Testis (tissue), 3 donors: ENCODE data around the gene EMX2. TPM values are rescaled to one million over a fixed set of nuclear protein-coding genes. Genes with fewer than 3 reads are reported as not detected.

Source experiments
- DNase-seq: peaks from one replicate; pipeline ENCODE4 v3.0.0-alpha.2; 2019
- H3K27ac ChIP-seq, 2 donors: fragments of 200-600 bp; sonication (generic); one replicate each; pipeline ENCODE4 v1.5.1; 2019
- H3K27me3 ChIP-seq: fragments of 200-600 bp; sonication (generic); one replicate; pipeline ENCODE4 v1.5.1; 2019
- H3K36me3 ChIP-seq: fragments of 200-600 bp; sonication (generic); one replicate; pipeline ENCODE4 v1.5.1; 2017; ENCODE audit warnings: low read depth; ENCODE audit errors: missing control alignments
- H3K4me1 ChIP-seq: fragments of 200-600 bp; sonication (generic); one replicate; pipeline ENCODE4 v1.5.1; 2019
- H3K4me3 ChIP-seq, 2 donors: fragments of 200-600 bp; sonication (generic); one replicate each; pipeline ENCODE4 v1.5.1; 2017 to 2019
- H3K9me3 ChIP-seq: fragments of 200-600 bp; sonication (generic); one replicate; pipeline ENCODE4 v1.5.1; 2017
- POLR2A ChIP-seq: fragments of 450-650 bp; IDR thresholded peaks from one replicate; pipeline ENCODE4 v1.6.1; 2017; ENCODE audit warnings: antibody characterized with exemption, mild to moderate bottlenecking, moderate library complexity
- WGBS, 2 donors: methylation state at CpG; one replicate each; pipeline ENCODE4 v1.1.5; 2018; 5-methylcytosine and 5-hydroxymethylcytosine counted together
- intact Hi-C: fragments of 100-400 bp; cut with DNase I; formaldehyde crosslinking; loops from one replicate; pipeline ENCODE4 v1.15.1; 2023; ENCODE audit warnings: low total_unique reads
- polyA plus RNA-seq: library from polyadenylated mRNA; stranded (reverse); fragments of 350-450 nt; fragmentation: Illumina TruSeq; extraction: RNeasy Lipid Tissue Mini Kit (QIAGEN cat#74804); gene quantifications from one replicate; pipeline ENCODE4 v1.2.3, GENCODE V29; 2014; ENCODE audit warnings: low read depth, low replicate concordance; ENCODE audit not compliant: insufficient read depth
- total RNA-seq, 2 donors: library from RNA; depleted of rRNA; stranded (reverse); fragments of >200 nt; gene quantifications; one replicate each; pipeline ENCODE4 v1.2.3, GENCODE V29; 2016
- TF ChIP-seq, protein P1 (sequence below), 3 experiments: fragments of 450-650 bp in 2 of 3; fragments of 200-600 bp in 1 of 3; sonication (generic) in 1 of 3; IDR thresholded peaks; one replicate each; pipeline ENCODE4 v1.5.1; 2016 to 2019; ENCODE audit warnings: antibody characterized with exemption in 3 of 3, mild to moderate bottlenecking in 2 of 3, moderate library complexity in 1 of 3

The EMX2 gene
- total and polyA plus RNA-seq, 3 donors from 2014 or later = 1.5 to 6.9 (median 1.9) TPM

DNA sequence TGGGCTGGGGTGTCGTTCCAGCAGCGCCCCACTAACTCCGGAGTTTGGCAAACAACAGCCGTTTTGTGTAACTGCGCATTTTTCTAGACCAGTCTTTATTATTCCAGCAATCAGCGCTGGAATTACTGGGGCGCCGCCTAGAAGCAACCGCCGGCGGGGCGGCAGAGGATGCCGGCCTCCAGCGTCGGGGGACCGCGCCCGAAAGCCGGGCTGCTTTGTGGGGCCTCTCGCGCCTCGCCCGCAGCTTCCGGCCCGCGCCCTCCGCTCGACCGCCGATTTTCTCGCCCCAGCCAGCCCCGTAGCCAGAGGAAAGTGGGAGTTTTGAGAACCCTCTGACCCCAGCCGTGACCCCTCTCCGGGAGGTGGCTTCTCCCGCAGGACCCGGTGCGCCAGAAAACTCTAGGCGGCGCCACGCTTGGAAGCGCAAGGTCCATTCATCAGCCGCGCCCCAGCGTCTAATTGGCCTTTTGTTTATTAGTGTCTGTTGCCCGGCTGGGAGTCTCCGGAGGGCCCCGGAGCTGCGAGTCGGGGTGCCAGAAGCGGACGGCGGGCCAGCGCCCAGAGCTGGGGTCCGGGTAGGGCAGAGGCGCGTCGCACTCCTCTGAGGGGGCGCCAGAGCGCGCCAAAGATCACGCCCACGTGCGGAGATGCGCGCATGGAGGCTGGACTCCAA lies 10.7 kb downstream of the EMX2 start:
- intact Hi-C loops = no loop called here
- Histone ChIP-seq H3K9me3 (no peaks in the 10 kb centered on the region), H3K4me1 (no peaks in the 10 kb centered on the region), H3K36me3 (no peaks in the 10 kb centered on the region), H3K27ac (no peak overlapping the region), H3K27me3 (no peaks in the 10 kb centered on the region), H3K4me3 (peak overlapping the region; percentile 10 to 29)
- DNase-seq = no peak
- TF ChIP-seq, protein P1, sequence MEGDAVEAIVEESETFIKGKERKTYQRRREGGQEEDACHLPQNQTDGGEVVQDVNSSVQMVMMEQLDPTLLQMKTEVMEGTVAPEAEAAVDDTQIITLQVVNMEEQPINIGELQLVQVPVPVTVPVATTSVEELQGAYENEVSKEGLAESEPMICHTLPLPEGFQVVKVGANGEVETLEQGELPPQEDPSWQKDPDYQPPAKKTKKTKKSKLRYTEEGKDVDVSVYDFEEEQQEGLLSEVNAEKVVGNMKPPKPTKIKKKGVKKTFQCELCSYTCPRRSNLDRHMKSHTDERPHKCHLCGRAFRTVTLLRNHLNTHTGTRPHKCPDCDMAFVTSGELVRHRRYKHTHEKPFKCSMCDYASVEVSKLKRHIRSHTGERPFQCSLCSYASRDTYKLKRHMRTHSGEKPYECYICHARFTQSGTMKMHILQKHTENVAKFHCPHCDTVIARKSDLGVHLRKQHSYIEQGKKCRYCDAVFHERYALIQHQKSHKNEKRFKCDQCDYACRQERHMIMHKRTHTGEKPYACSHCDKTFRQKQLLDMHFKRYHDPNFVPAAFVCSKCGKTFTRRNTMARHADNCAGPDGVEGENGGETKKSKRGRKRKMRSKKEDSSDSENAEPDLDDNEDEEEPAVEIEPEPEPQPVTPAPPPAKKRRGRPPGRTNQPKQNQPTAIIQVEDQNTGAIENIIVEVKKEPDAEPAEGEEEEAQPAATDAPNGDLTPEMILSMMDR (IDR thresholded peaks at IDR 0.05) = peak in 1 of 3 experiments; percentile 28
- TF ChIP-seq POLR2A = no peak
- 11 to 23% methylated on average over 27 to 65 of the region's 65 CpGs for WGBS, 2 donors

GRCh38 chr10:117553815-117554172 lies 11.2 kb downstream of the EMX2 start:
- peak overlapping the region in 1 of 2 donors; percentile 29 for H3K4me3 ChIP-seq
- 23 to 34% methylated on average over 18 to 19 of the region's 19 CpGs for WGBS, 2 donors
- TF ChIP-seq, protein P1 (IDR thresholded peaks at IDR 0.05) = no peak
- no peak for TF ChIP-seq POLR2A

GRCh38 chr10:117554241-117554814 lies 11.8 kb downstream of the EMX2 start:
- 48 to 50% methylated on average over 10 to 14 of the region's 14 CpGs for WGBS, 2 donors
- TF ChIP-seq POLR2A = no peak
- TF ChIP-seq, protein P1 (IDR thresholded peaks at IDR 0.05) = no peak
- H3K27me3 ChIP-seq = no peaks in the 10 kb centered on the region
- no peak overlapping the region for H3K4me3 ChIP-seq
- intact Hi-C loops = no loop called here
- H3K4me1 ChIP-seq = no peaks in the 10 kb centered on the region
- no peak overlapping the region for H3K27ac ChIP-seq
- no peak for DNase-seq
- no peaks in the 10 kb centered on the region for H3K36me3 ChIP-seq
- H3K9me3 ChIP-seq = no peaks in the 10 kb centered on the region

More at GRCh38 chr10:117553815-117554172, 11.2 kb downstream of the EMX2 start:
- Histone ChIP-seq H3K27ac (no peak overlapping the region), H3K36me3 (no peaks in the 10 kb centered on the region), H3K27me3 (no peaks in the 10 kb centered on the region), H3K9me3 (no peaks in the 10 kb centered on the region), H3K4me1 (no peaks in the 10 kb centered on the region)
- no peak for DNase-seq
- intact Hi-C loops = no loop called here

- intact Hi-C loops = no loop called here
- Histone ChIP-seq H3K9me3 (no peaks in the 10 kb centered on the region), H3K27me3 (no peaks in the 10 kb centered on the region), H3K4me3 (no peak overlapping the region), H3K36me3 (no peaks in the 10 kb centered on the region), H3K4me1 (no peaks in the 10 kb centered on the region), H3K27ac (no peak overlapping the region)
- 79 to 86% methylated on average over 10 to 12 of the region's 12 CpGs for WGBS, 2 donors
- DNase-seq = no peak
- TF ChIP-seq POLR2A = no peak
- TF ChIP-seq, protein P1 (IDR thresholded peaks at IDR 0.05) = no peak
These were observed 12.5 kb downstream of the EMX2 start for GRCh38 chr10:117555017-117555416.
